HepG2 (cell line): ENCODE measurements around the gene TTPAL. TPM values are rescaled to one million over a fixed set of nuclear protein-coding genes. Genes with fewer than 3 reads are reported as not detected.

Experiments used
- ARID2 ChIP-seq: sonication (generic); formaldehyde crosslinking; IDR thresholded peaks from 2 replicates; pipeline ENCODE4 v1.8.1; 2022; ENCODE audit warnings: mild to moderate bottlenecking, missing genetic modification reagents, borderline replicate concordance
- MBD4 ChIP-seq: IDR thresholded peaks from 2 replicates; pipeline ENCODE4 v1.6.1; 2012; ENCODE audit warnings: low read length, inconsistent platforms, borderline replicate concordance
- ZBTB2 ChIP-seq: sonication (generic); formaldehyde crosslinking; IDR thresholded peaks from 2 replicates; pipeline ENCODE4 v1.8.0; 2022; ENCODE audit warnings: low read depth, missing genetic modification reagents
- ZNF235 ChIP-seq: sonication (generic); formaldehyde crosslinking; IDR thresholded peaks from 2 replicates; pipeline ENCODE4 v1.8.1; 2023; ENCODE audit warnings: mild to moderate bottlenecking, missing genetic modification reagents, borderline replicate concordance
- ZNF256 ChIP-seq: sonication (generic); formaldehyde crosslinking; conservative IDR thresholded peaks from 2 replicates; pipeline ENCODE4 v1.4.0; 2020; ENCODE audit warnings: missing genetic modification reagents
- ZNF460 ChIP-seq: sonication (generic); formaldehyde crosslinking; IDR thresholded peaks from 2 replicates; pipeline ENCODE4 v1.5.1; 2020; ENCODE audit warnings: missing genetic modification reagents, mild to moderate bottlenecking, borderline replicate concordance
- ZNF609 ChIP-seq: sonication (generic); formaldehyde crosslinking; IDR thresholded peaks from 2 replicates; pipeline ENCODE4 v1.4.0; 2020; ENCODE audit warnings: mild to moderate bottlenecking, missing genetic modification reagents, borderline replicate concordance
- polyA plus RNA-seq, 8 experiments: library from polyadenylated mRNA; depleted of rRNA in 3 of 8; stranded (reverse) in 7 of 8; unstranded in 1 of 8; fragments of >200 nt; fragmentation: Illumina TruSeq in 4 of 8; extraction: Trizol in 4 of 8; gene quantifications; 2 replicates each; pipeline versions ENCODE4 v1.2.1 to v1.2.3, GENCODE V29; 2011 to 2016; ENCODE audit warnings: low read depth in 4 of 8, missing spikeins in 1 of 8, mixed read lengths in 1 of 8; ENCODE audit not compliant: insufficient read depth in 1 of 8
- total RNA-seq, 5 experiments: library from RNA; depleted of rRNA; stranded (reverse); fragments of >200 nt; fragmentation: Illumina TruSeq; extraction: Trizol; gene quantifications; 2 replicates each; pipeline ENCODE4 v1.2.3, GENCODE V29; 2016; ENCODE audit warnings: low read depth in 1 of 5
- TF ChIP-seq, protein P1 (sequence below): sonication (generic); formaldehyde crosslinking; IDR thresholded peaks from 2 replicates; pipeline ENCODE4 v1.4.0; 2020; ENCODE audit warnings: missing genetic modification reagents, borderline replicate concordance

The TTPAL gene
- total and polyA plus RNA-seq, 2 of the 13 experiments (the other 11 are each of a cell fraction or from before 2014, with no cell fraction given), result 4.3 to 18.8 TPM

GRCh38 chr20:44429017-44429339 lies 46.7 kb upstream of the TTPAL start (continued):
- TF ChIP-seq ZNF609 (CRISPR knock-in tag), result no peak
- TF ChIP-seq ZNF460 (CRISPR knock-in tag), result 0 out of 2 replicates have a peak, but pooled peaks have one; percentile 3
- TF ChIP-seq MBD4, result peak; percentile 97
- TF ChIP-seq ARID2 (CRISPR knock-in tag), result 0 out of 2 replicates have a peak, but pooled peaks have one; percentile 2
- TF ChIP-seq ZBTB2, result 0 out of 2 replicates have a peak, but pooled peaks have one; percentile 26
- TF ChIP-seq ZNF235, result 0 out of 2 replicates have a peak, but pooled peaks have one; percentile 25
- TF ChIP-seq, protein P1, sequence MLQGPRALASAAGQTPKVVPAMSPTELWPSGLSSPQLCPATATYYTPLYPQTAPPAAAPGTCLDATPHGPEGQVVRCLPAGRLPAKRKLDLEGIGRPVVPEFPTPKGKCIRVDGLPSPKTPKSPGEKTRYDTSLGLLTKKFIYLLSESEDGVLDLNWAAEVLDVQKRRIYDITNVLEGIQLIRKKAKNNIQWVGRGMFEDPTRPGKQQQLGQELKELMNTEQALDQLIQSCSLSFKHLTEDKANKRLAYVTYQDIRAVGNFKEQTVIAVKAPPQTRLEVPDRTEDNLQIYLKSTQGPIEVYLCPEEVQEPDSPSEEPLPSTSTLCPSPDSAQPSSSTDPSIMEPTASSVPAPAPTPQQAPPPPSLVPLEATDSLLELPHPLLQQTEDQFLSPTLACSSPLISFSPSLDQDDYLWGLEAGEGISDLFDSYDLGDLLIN (CRISPR knock-in tag), result no peak
- no peak for TF ChIP-seq ZNF256 (CRISPR knock-in tag)
